Neural cell (in vitro differentiated cells): ENCODE data around the gene PLXNA2. TPM values are rescaled to one million over a fixed set of nuclear protein-coding genes. Genes with fewer than 3 reads are reported as not detected.

Experiments used
- H2AFZ ChIP-seq: fragments of 200-600, 300-800 bp; sonication (generic), shearing (Covaris generic); 2 replicates; pipeline ENCODE4 v1.6.0; 2014; ENCODE audit warnings: low read depth, mild to moderate bottlenecking, antibody characterized with exemption, low read length, moderate library complexity
- H3F3A ChIP-seq: fragments of 200-600 bp; shearing (Covaris generic); 2 replicates; pipeline ENCODE4 v1.6.1; 2016; ENCODE audit warnings: mild to moderate bottlenecking, moderate library complexity, mixed read lengths, antibody characterized with exemption, low read length; ENCODE audit not compliant: insufficient read depth, poor library complexity, severe bottlenecking
- H3K27ac ChIP-seq: fragments of 200-600, 300-800 bp; sonication (generic), shearing (Covaris generic); 2 replicates; pipeline ENCODE4 v1.5.1; 2014; ENCODE audit warnings: mild to moderate bottlenecking, low read length, moderate library complexity
- H3K27me3 ChIP-seq: fragments of 300-800, 200-600 bp; sonication (generic), shearing (Covaris generic); 2 replicates; pipeline ENCODE4 v1.6.0; 2014; ENCODE audit warnings: mild to moderate bottlenecking, low read depth, low read length, moderate library complexity; ENCODE audit not compliant: insufficient read depth
- H3K36me3 ChIP-seq: fragments of 300-800, 200-600 bp; sonication (generic), shearing (Covaris generic); 2 replicates; pipeline ENCODE4 v1.5.1; 2014; ENCODE audit warnings: mild to moderate bottlenecking, antibody characterized with exemption, low read length, moderate library complexity; ENCODE audit not compliant: insufficient read depth
- H3K4me2 ChIP-seq: fragments of 300-800, 200-600 bp; sonication (generic), shearing (Covaris generic); 2 replicates; pipeline ENCODE4 v1.6.0; 2014; ENCODE audit warnings: mild to moderate bottlenecking, low read length
- H3K4me3 ChIP-seq: fragments of 300-800, 200-600 bp; sonication (generic), shearing (Covaris generic); 2 replicates; pipeline ENCODE4 v1.5.1; 2014; ENCODE audit warnings: mild to moderate bottlenecking, low read length, moderate library complexity
- H3K79me2 ChIP-seq: fragments of 200-600 bp; shearing (Covaris generic); replicated peaks from 2 replicates; pipeline ENCODE4 v1.6.0; 2014; ENCODE audit warnings: mild to moderate bottlenecking, low read length, moderate library complexity; ENCODE audit not compliant: insufficient read depth
- H3K9ac ChIP-seq: fragments of 300-800, 200-600 bp; sonication (generic), shearing (Covaris generic); 2 replicates; pipeline ENCODE4 v1.6.1; 2016; ENCODE audit warnings: mild to moderate bottlenecking, low read length, mixed read lengths
- H3K9me2 ChIP-seq: fragments of 200-600 bp; shearing (Covaris generic); 2 replicates; pipeline ENCODE4 v1.6.1; 2016; ENCODE audit warnings: mild to moderate bottlenecking, low read length, mixed read lengths; ENCODE audit not compliant: insufficient read depth
- H3K9me3 ChIP-seq: fragments of 200-600, 300-800 bp; sonication (generic), shearing (Covaris generic); 2 replicates; pipeline ENCODE4 v1.6.1; 2016; ENCODE audit warnings: mild to moderate bottlenecking, mixed run types, low read length, moderate library complexity, mixed read lengths
- H4K20me1 ChIP-seq: fragments of 200-600 bp; shearing (Covaris generic); 2 replicates; pipeline ENCODE4 v1.6.1; 2016; ENCODE audit warnings: mild to moderate bottlenecking, mixed run types; ENCODE audit not compliant: insufficient read depth
- EP300 ChIP-seq: fragments of 450-650 bp; conservative IDR thresholded peaks from 2 replicates; pipeline ENCODE4 v1.6.1; 2014; ENCODE audit warnings: antibody characterized with exemption, mild to moderate bottlenecking, moderate library complexity; ENCODE audit not compliant: poor library complexity, severe bottlenecking
- EZH2 ChIP-seq: fragments of 200-600, 300-800 bp; shearing (Covaris generic), sonication (generic); IDR thresholded peaks from 2 replicates; pipeline ENCODE4 v1.6.1; 2014; ENCODE audit warnings: antibody characterized with exemption, low read length, borderline replicate concordance, mild to moderate bottlenecking; ENCODE audit not compliant: insufficient read depth, poor library complexity, severe bottlenecking
- MXI1 ChIP-seq: fragments of 450-650 bp; conservative IDR thresholded peaks from 2 replicates; pipeline ENCODE4 v1.6.1; 2014; ENCODE audit warnings: antibody characterized with exemption, mild to moderate bottlenecking; ENCODE audit not compliant: poor library complexity, severe bottlenecking
- POLR2AphosphoS5 ChIP-seq: IDR thresholded peaks from 2 replicates; pipeline ENCODE4 v1.6.1; 2012
- RAD21 ChIP-seq: fragments of 450-650 bp; conservative IDR thresholded peaks from 2 replicates; pipeline ENCODE4 v1.6.1; 2014; ENCODE audit warnings: antibody characterized with exemption, mild to moderate bottlenecking, moderate library complexity
- SMC3 ChIP-seq: fragments of 450-650 bp; conservative IDR thresholded peaks from 2 replicates; pipeline ENCODE4 v1.6.1; 2014; ENCODE audit warnings: antibody characterized with exemption, mild to moderate bottlenecking, moderate library complexity; ENCODE audit not compliant: poor library complexity
- TAF1 ChIP-seq: IDR thresholded peaks from 2 replicates; pipeline ENCODE4 v1.6.1; 2012; ENCODE audit warnings: low read depth
- polyA plus RNA-seq: library from polyadenylated mRNA; depleted of rRNA; stranded (reverse); fragments of >200 nt; gene quantifications from 2 replicates; pipeline ENCODE4 v1.2.3, GENCODE V29; 2014
- TF ChIP-seq, protein P1 (sequence below): IDR thresholded peaks from 2 replicates; pipeline ENCODE4 v1.6.1; 2012; ENCODE audit warnings: borderline replicate concordance
- TF ChIP-seq, protein P2 (sequence below): fragments of 450-650 bp; IDR thresholded peaks from 2 replicates; pipeline ENCODE4 v1.5.1; 2014; ENCODE audit warnings: antibody characterized with exemption, mild to moderate bottlenecking, moderate library complexity; ENCODE audit not compliant: poor library complexity, severe bottlenecking

PLXNA2 gene
- polyA plus RNA-seq, 1 donor from 2014 or later: 30.6 TPM

- no peak overlapping the region for H3K27ac ChIP-seq
- no peaks in the 10 kb centered on the region for H3K9me2 ChIP-seq
- H3K79me2 ChIP-seq: peaks cover 4% of the 10 kb centered on the region
- no peak overlapping the region for H3K4me2 ChIP-seq
- peaks cover 12% of the 10 kb centered on the region for H4K20me1 ChIP-seq
- no peak overlapping the region for H3K9ac ChIP-seq
- no peak overlapping the region for H3K4me3 ChIP-seq
- TF ChIP-seq MXI1: no peak
- TF ChIP-seq EP300: no peak
- no peak for TF ChIP-seq RAD21
- TF ChIP-seq, protein P1, sequence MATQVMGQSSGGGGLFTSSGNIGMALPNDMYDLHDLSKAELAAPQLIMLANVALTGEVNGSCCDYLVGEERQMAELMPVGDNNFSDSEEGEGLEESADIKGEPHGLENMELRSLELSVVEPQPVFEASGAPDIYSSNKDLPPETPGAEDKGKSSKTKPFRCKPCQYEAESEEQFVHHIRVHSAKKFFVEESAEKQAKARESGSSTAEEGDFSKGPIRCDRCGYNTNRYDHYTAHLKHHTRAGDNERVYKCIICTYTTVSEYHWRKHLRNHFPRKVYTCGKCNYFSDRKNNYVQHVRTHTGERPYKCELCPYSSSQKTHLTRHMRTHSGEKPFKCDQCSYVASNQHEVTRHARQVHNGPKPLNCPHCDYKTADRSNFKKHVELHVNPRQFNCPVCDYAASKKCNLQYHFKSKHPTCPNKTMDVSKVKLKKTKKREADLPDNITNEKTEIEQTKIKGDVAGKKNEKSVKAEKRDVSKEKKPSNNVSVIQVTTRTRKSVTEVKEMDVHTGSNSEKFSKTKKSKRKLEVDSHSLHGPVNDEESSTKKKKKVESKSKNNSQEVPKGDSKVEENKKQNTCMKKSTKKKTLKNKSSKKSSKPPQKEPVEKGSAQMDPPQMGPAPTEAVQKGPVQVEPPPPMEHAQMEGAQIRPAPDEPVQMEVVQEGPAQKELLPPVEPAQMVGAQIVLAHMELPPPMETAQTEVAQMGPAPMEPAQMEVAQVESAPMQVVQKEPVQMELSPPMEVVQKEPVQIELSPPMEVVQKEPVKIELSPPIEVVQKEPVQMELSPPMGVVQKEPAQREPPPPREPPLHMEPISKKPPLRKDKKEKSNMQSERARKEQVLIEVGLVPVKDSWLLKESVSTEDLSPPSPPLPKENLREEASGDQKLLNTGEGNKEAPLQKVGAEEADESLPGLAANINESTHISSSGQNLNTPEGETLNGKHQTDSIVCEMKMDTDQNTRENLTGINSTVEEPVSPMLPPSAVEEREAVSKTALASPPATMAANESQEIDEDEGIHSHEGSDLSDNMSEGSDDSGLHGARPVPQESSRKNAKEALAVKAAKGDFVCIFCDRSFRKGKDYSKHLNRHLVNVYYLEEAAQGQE: no peak
- no peak for TF ChIP-seq SMC3
- no peak for TF ChIP-seq EZH2
- no peak for TF ChIP-seq POLR2AphosphoS5
- no peak for TF ChIP-seq TAF1
- TF ChIP-seq, protein P2, sequence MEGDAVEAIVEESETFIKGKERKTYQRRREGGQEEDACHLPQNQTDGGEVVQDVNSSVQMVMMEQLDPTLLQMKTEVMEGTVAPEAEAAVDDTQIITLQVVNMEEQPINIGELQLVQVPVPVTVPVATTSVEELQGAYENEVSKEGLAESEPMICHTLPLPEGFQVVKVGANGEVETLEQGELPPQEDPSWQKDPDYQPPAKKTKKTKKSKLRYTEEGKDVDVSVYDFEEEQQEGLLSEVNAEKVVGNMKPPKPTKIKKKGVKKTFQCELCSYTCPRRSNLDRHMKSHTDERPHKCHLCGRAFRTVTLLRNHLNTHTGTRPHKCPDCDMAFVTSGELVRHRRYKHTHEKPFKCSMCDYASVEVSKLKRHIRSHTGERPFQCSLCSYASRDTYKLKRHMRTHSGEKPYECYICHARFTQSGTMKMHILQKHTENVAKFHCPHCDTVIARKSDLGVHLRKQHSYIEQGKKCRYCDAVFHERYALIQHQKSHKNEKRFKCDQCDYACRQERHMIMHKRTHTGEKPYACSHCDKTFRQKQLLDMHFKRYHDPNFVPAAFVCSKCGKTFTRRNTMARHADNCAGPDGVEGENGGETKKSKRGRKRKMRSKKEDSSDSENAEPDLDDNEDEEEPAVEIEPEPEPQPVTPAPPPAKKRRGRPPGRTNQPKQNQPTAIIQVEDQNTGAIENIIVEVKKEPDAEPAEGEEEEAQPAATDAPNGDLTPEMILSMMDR: no peak
- no peaks in the 10 kb centered on the region for H3K9me3 ChIP-seq
- no peaks in the 10 kb centered on the region for H3K36me3 ChIP-seq
- H3K27me3 ChIP-seq: no peaks in the 10 kb centered on the region
- H2AFZ ChIP-seq: no peak overlapping the region
- no peaks in the 10 kb centered on the region for H3F3A ChIP-seq
Measured at GRCh38 chr1:208171616-208172422, 72.4 kb downstream of the PLXNA2 start.

DNA sequence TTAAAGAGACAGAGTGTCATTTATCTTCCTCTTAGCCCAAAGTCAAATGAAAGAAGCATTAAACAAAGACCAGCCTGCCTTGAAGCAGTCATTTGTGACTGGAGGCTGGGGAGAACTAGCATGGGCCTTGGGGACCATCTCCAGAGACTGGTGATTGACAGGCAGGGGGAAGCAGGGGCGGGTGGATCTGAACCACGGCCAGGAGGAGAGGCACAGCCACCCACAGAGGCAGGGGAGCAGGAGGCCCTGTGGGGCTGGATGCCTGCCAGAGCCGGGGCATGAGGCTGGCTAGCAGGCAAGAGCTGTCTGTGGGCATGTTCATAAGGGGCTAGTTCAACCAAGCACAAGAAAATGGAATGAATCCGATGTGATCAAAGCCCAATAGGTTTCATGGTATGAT, 73.9 kb downstream of the PLXNA2 start:
- Histone ChIP-seq H3K79me2 (peaks cover 4% of the 10 kb centered on the region), H3K9me2 (no peaks in the 10 kb centered on the region), H4K20me1 (peaks cover 12% of the 10 kb centered on the region), H3K9ac (no peak overlapping the region), H2AFZ (no peak overlapping the region), H3K4me2 (no peak overlapping the region), H3K4me3 (peak overlapping the region; percentile 38), H3K9me3 (no peaks in the 10 kb centered on the region), H3K27ac (peak overlapping the region; percentile 37), H3K27me3 (no peaks in the 10 kb centered on the region), H3K36me3 (no peaks in the 10 kb centered on the region), H3F3A (no peaks in the 10 kb centered on the region)
- TF ChIP-seq EP300 (no peak), RAD21 (no peak), POLR2AphosphoS5 (no peak)
- TF ChIP-seq, protein P2: no peak
